ENCODE results near the gene TSPAN12.
A peak's percentile ranks its signal among the peaks of the same experiment; 100 is the strongest.
"Not testable (repeated sequence)": the region's sequence is repeated elsewhere in the genome, so short reads cannot be mapped to it uniquely, and the experiment has no call there.

The TSPAN12 gene

GRCh38 chr7:120857588-120858573 is at the start of gene TSPAN12:
TSS of gene TSPAN12 (minus strand) at chr7:120858144. CDS start at chr7:120856763, 1,381 bp downstream.
- DNase-seq (ENCODE audit: low read depth) = peak; percentile 64
- peak; percentile 24 for TF ChIP-seq CTCF (IDR thresholded peaks at IDR 0.05; ENCODE audit: low read length, missing control alignments)
- H3K4me3 ChIP-seq (replicated peaks; ENCODE audit: low read depth, low read length) = peak within 1 kb of the TSS; percentile 69

DNA sequence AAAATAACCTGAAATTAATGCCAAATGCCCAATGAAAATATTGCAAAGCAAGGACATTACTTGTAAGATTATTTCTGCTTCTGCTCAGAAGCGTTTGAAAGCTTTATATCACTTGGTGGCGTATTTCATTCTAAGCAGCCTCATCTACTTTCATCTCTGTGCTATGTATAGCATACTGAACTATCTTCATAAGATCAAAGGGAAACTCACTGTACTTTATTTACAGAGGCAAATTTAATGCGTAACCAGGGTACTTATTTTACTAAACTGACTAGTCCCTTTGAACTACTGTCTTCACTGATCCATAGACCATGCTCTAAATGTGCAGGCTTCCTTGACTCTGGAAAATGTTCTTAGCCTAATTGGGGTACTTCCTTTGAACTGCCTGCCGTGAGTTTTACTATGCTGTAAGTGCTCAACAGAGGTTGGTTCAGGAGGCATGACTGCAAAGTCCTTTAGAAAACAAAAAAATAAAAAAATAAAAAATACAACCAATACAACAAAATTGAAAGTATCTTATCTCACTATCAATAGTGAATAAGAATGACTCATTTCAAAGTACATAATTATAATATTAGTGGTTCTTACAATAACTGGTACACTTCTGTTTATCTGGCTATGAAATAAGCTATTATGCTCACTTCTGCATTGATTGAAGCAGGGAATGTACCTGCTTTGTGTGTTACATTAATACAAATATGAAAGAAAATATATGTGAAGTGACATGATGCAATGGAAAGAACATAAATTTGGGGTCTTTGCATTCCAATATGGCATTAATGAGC is 41.0 kb upstream of the TSPAN12 start:
- DNase-seq (ENCODE audit: low read depth) = no peak

DNA sequence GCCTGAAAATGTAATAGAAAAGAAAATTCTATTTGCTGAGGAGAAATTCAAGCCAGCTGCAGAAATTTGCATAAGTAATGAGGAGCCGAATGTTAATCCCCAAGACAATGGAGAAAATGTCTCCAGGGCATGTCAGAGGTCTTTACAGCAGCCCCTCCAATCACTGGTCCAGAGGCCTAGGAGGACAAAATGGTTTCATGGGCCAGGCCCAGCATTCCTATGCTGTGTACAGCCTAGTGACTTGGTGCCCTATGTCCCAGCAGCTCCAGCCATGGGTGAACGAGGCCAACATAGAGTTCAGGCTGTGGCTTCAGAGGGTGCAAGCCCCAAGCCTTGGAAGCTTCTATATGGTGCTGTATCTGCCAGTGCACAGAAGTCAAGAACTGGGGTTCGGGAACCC is 37.3 kb upstream of the TSPAN12 start:
- not testable (repeated sequence) for H3K4me3 ChIP-seq (replicated peaks; ENCODE audit: low read depth, low read length); DNase-seq (ENCODE audit: low read depth)

More for the DNA sequence above, 41.0 kb upstream of the TSPAN12 start:
- H3K4me3 ChIP-seq (replicated peaks; ENCODE audit: low read depth, low read length) = no peak overlapping the region
- TF ChIP-seq CTCF (IDR thresholded peaks at IDR 0.05; ENCODE audit: low read length, missing control alignments) = no peak

DNA sequence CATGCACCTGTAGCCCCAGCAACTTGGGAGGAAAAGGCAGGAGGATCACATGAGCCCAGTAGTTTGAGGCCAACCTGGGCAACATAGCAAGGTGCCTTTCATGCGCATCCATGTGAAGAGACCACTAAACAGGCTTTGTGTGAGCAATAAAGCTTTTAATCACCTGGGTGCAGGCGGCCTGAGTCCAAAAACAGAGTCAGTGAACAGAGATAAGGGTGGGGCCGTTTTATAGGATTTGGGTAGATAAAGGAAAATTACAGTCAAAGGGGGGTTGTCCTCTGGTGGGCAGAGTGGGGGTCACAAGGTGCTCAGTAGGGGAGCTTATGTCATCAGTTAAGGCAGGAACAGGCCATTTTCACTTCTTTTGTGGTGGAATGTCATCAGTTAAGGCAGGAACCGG is 27.7 kb upstream of the TSPAN12 start:
- not testable (repeated sequence) for DNase-seq (ENCODE audit: low read depth)

DNA sequence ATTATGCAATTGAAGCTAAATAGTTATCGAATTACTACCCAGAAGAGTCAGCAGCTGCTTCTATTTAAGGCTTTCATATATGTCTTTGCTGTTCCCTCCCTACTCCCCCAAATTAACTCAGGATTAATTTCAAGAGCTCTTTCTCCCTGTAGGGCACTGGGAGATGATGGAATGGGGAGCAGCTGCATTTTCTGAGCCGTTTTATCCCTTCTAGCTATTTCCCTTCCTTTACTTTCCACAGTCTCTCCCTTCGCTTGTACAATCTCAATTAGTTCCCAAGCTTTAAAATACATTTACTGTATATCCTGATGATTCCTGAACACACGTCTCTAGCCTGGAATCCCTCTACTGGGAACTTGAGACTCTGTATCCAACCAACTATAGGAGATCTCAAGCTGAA is 19.8 kb upstream of the TSPAN12 start:
- DNase-seq (ENCODE audit: low read depth) = no peak
- no peak for TF ChIP-seq CTCF (IDR thresholded peaks at IDR 0.05; ENCODE audit: low read length, missing control alignments)

More for the DNA sequence above, 27.7 kb upstream of the TSPAN12 start:
- not testable (repeated sequence) for H3K4me3 ChIP-seq (replicated peaks; ENCODE audit: low read depth, low read length)

DNA sequence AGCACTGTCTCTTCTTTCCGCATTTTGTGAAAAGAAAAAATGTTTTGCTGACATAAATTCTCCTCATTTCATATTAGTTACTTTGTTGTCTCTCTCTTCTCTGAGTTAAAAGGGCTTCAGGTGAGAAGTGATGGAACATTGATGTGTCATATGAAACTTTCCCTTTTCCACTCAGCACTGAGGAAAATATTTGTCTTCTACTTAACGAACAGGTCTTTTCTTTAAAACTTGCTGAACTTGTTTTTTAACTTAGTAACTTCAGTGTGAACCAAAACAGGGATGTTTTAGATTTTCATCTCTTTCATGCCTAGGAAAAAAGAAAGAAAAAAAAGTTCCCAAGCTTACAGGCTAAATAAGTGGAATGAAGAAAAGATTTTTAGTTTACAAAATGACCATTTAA is 19.0 kb upstream of the TSPAN12 start:
- TF ChIP-seq CTCF (IDR thresholded peaks at IDR 0.05; ENCODE audit: low read length, missing control alignments) = no peak

More for the DNA sequence above, 19.8 kb upstream of the TSPAN12 start:
- H3K4me3 ChIP-seq (replicated peaks; ENCODE audit: low read depth, low read length) = no peak overlapping the region

GRCh38 chr7:120874722-120875121 is 16.8 kb upstream of the TSPAN12 start:
- no peak for DNase-seq (ENCODE audit: low read depth)
- H3K4me3 ChIP-seq (replicated peaks; ENCODE audit: low read depth, low read length) = no peak overlapping the region
- no peak for TF ChIP-seq CTCF (IDR thresholded peaks at IDR 0.05; ENCODE audit: low read length, missing control alignments)

More for the DNA sequence above, 19.0 kb upstream of the TSPAN12 start:
- no peak overlapping the region for H3K4me3 ChIP-seq (replicated peaks; ENCODE audit: low read depth, low read length)
- no peak for DNase-seq (ENCODE audit: low read depth)

Measured in fibroblast of pulmonary artery (primary cell).